Embryonic facial prominence (tissue), 1 donor: Measurements from ENCODE around the gene TIAM2.
"Not testable (repeated sequence)": the region's sequence is repeated elsewhere in the genome, so short reads cannot be mapped to it uniquely, and the experiment has no call there.

Experiments used
- DNase-seq: peaks from one replicate; pipeline ENCODE4 v3.0.0-alpha.2; 2016; ENCODE audit errors: extremely low spot score

TIAM2 gene

GRCh38 chr6:154995254-154996015 is at the start of gene TIAM2:
TIAM2 (plus strand) TSS chr6:154995315; CDS start chr6:155129224, 133,909 bp downstream.
- no peak for DNase-seq

GRCh38 chr6:154950979-154951344 is 44.2 kb upstream of the TIAM2 start:
- DNase-seq, result no peak

GRCh38 chr6:154951345-154952200 is 43.5 kb upstream of the TIAM2 start:
- DNase-seq, result no peak

- DNase-seq, result no peak
Observed at GRCh38 chr6:154953644-154954043, 41.5 kb upstream of the TIAM2 start.

GRCh38 chr6:154954347-154954746 is 40.8 kb upstream of the TIAM2 start:
- no peak for DNase-seq

GRCh38 chr6:154956771-154957522 is 38.2 kb upstream of the TIAM2 start:
- no peak for DNase-seq

- DNase-seq, result no peak
Observed at GRCh38 chr6:154958469-154958868, 36.6 kb upstream of the TIAM2 start.

- no peak for DNase-seq
Observed at GRCh38 chr6:154960299-154960843, 34.7 kb upstream of the TIAM2 start.

GRCh38 chr6:154960854-154961530 is 34.1 kb upstream of the TIAM2 start:
- no peak for DNase-seq

GRCh38 chr6:154962753-154963152 is 32.4 kb upstream of the TIAM2 start:
- no peak for DNase-seq

- not testable (repeated sequence) for DNase-seq
Observed at GRCh38 chr6:154966065-154966770, 28.9 kb upstream of the TIAM2 start.

- no peak for DNase-seq
Observed at GRCh38 chr6:154969796-154970195, 25.3 kb upstream of the TIAM2 start.

GRCh38 chr6:154974485-154975149 is 20.5 kb upstream of the TIAM2 start:
- DNase-seq, result no peak

- no peak for DNase-seq
Observed at GRCh38 chr6:154977588-154977987, 17.5 kb upstream of the TIAM2 start.

GRCh38 chr6:154980273-154981078 is 14.6 kb upstream of the TIAM2 start:
- no peak for DNase-seq

- no peak for DNase-seq
Observed at GRCh38 chr6:154981079-154981870, 13.8 kb upstream of the TIAM2 start.

- DNase-seq, result no peak
Observed at GRCh38 chr6:154984146-154984545, 11.0 kb upstream of the TIAM2 start.

- no peak for DNase-seq
Observed at GRCh38 chr6:154986787-154987235, 8.3 kb upstream of the TIAM2 start.
